GM12801 (cell line): ENCODE measurements around the gene HAS3.

Source experiments
- CTCF ChIP-seq: IDR thresholded peaks from one replicate; pipeline ENCODE4 v1.5.1; 2011; ENCODE audit warnings: control low read depth; ENCODE audit not compliant: insufficient read length; ENCODE audit errors: extremely low read depth

Gene HAS3

GRCh38 chr16:69145658-69146057 is 40.2 kb downstream of the HAS3 start:
- TF ChIP-seq CTCF: no peak

GRCh38 chr16:69150146-69150865 is 44.9 kb downstream of the HAS3 start:
- no peak for TF ChIP-seq CTCF

GRCh38 chr16:69157196-69157595 is 51.7 kb downstream of the HAS3 start:
- no peak for TF ChIP-seq CTCF

GRCh38 chr16:69160192-69160591 is 54.7 kb downstream of the HAS3 start:
- TF ChIP-seq CTCF: no peak

GRCh38 chr16:69165584-69165983 is 60.1 kb downstream of the HAS3 start:
- no peak for TF ChIP-seq CTCF

GRCh38 chr16:69166221-69166833 is 60.9 kb downstream of the HAS3 start:
- TF ChIP-seq CTCF: no peak

GRCh38 chr16:69166946-69167930 is 61.8 kb downstream of the HAS3 start:
- no peak for TF ChIP-seq CTCF
